ENCODE data around the gene ROR2.
"Not testable (repeated sequence)": the region's sequence is repeated elsewhere in the genome, so short reads cannot be mapped to it uniquely, and the experiment has no call there.

ROR2 gene

DNA sequence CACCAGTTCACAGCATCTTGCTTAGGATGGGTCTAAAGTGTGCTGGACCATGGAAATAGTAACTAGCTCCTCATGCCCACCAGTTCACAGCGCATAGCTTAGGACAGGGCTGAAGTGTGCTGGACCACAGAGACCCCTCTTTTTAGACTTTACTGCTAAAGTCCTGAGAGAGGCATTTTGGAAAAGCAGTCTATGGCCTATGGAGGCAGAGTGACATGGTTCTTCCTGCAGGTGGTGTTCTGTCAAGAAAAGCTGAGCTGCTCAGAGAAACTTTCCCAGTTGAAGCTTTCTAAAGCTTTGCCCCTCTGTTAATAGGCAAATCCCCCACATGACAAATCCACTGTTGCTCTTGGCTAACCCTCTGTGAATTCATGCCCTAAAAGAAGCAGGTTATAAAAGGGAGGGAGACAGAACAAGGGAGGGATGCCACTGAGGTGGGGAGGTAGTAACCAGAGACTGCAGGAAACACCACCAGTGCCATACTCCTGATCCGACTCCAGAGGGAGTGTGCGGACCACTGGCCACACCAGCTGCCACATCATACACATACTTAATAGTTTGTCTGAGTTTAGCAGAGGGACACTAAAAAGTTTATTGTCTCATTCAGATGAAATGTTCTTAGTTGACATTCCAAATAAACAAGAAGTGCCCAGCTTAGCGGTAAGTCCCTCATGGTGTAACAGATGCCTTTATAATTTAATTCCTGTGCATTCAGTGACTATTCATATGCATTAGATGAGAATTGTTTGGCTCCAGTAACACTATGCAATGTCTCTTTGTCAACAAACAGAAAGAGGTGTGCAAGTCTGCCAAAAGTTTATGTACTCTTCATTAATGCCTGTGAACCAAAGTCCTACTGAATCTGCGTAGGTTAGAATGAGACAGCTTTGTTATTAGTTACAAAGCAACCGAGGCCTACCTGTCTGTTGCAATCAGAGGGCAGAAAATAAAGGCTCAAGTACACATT, 290.2 kb downstream of the ROR2 start:
- no peak for DNase-seq

DNA sequence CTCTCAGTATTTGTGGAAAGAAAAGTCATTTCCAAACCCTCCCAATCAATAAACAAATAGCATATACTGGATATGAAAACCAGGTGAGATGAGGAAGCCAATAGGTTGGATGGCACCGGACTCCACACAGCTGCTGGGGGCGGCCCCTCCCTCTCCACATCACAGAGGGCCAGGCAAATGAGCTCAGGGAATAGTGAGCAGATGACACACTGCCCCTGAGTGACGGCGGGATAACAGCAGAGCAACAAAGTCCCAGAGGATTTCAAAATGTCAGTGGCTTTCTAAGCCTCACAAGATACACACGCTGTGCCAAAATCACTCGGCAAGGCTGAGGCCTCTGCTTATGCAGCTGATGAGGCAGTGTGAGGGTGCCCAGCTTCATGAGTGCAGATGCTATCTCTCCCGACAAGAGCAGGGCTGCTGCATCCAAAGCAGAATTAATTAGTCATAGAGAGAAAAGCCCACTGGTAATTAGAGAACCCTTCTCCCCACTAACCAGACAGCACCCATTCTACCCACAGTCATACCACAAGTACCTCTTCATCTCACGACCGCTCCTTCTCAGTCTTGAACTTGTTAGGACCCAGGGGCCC, 291.4 kb downstream of the ROR2 start:
- DNase-seq, result no peak

DNA sequence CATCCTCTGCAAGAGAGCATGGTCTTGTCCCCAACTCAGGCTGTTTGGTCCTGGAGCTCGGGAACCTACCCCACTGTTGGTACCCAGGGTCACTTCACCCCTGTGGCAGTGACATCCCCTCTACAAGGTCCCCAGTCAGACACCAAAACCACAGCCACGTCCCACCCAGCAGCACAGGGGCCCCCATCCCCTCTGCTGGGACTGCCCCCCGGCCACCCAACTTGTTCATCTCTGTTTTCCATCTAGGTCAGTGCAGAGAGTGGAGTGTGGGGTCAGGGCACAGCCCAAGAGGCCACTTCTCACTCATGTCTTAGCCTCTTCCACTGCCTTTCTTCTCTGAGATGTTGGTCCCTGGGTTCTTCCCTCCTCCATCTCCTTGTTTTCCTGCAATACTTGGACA, 292.5 kb downstream of the ROR2 start:
- DNase-seq, result no peak

DNA sequence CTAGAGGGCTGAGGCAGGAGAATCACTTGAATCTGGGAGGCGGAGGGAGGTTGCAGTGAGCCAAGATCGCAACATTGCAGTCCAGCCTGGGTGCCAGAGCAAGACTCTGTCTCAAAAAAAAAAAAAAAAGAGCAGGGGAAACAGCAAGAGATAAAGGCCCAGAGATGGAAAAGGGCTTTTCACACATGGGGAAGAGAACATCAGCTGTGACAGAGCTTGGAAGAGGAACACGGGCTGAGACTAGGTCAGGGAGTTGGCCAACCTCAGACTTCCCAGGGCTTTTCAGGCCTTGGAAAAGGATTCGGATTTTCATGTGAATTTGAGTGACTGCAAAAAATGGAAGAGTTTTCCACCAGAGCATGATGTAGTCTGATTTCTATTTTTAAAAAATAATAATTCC, 294.4 kb downstream of the ROR2 start:
- DNase-seq, result no peak

DNA sequence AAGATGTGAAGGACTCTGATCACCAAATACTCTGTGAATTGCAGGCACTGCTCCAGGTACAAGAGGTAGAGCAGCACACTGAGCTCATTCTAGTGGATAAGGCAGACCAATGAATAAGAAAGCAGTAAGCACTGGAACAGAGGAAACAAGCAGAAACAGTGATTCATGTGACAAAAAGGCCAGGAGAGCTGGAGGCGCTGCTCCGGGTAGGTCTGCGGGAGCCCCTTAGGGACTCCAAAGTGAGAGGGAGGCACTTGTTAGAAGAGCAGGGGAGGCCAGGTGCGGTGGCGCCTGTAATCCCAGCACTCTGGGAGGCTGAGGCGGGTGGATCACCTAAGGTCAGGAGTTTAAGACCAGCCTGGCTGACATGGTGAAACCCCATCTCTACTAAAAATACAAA, 294.8 kb downstream of the ROR2 start:
- no peak for DNase-seq

DNA sequence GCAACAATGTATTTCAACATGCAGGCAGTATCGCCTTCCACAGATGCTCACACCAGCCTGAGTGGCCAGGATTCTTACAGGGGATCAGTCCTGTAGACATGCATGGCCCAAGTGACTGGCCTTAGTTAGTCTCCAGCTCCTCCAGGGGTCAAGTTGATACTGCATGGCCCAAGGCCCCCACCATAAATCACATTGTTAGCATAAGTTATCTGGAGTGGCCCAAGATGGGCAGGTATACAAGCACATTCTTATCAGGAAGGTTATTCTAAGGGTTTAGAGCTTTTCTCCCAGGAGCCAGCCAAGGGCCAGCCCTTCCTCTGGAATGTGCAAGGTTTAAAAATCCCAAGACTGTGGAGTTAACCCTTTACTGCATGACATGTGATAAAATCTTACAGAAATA, 295.5 kb downstream of the ROR2 start:
- no peak for DNase-seq

DNA sequence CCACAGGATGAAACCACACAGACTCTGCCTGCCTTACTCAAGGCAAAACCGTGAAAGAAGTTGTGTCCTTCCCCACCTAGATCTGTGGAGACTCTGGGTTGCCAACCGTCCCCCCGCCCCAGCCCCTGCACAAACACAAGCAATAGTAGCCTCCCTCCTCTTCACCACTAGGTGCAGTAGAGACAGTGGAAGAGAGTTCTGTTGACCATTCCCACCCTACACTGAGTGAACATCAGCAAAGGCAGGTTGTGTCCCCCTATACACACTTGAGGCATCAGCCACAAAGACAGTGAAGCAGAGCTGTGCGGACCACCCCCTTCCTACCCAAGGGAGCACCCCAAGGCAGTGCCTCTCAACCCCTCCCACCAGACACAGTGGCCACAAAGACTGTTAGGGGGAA, 302.7 kb downstream of the ROR2 start:
- no peak for DNase-seq

DNA sequence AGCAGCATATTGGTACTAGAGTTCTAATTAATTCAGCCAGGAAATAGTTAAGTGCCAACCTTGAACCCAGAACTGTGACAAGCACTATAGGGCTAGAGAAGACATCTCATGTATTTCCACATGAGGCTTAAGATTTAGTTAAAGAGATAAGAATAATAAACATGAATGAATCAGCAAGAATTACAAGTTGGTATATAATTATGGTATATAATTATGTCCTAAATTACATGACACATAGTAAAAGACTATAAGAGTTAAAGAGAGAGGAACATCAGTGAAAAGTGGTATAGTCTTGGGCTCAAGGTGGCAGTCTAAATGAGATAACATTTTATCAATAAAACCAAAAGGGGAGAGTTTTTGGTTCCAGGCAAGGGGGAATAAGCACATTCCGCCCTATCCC, 303.3 kb downstream of the ROR2 start:
- DNase-seq, result no peak

DNA sequence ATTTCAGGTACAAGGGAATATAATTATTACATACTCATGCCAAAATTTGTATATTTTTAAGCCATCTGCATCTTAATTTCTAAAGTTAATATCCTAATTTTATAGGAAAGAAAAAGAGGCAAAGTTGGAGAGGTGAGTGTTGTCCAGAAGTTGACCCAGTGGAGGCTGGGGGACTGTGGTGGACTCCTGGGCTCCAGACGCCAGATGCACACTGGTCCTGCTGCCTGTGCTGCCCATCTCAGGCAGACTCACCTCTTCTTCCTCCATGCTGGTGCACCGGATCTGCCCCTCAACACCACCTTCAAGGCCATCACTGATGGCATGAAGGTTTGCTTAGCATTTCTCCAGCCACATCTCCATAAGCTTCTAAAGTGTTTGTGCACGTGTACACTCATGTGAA, 305.6 kb downstream of the ROR2 start:
- no peak for DNase-seq

DNA sequence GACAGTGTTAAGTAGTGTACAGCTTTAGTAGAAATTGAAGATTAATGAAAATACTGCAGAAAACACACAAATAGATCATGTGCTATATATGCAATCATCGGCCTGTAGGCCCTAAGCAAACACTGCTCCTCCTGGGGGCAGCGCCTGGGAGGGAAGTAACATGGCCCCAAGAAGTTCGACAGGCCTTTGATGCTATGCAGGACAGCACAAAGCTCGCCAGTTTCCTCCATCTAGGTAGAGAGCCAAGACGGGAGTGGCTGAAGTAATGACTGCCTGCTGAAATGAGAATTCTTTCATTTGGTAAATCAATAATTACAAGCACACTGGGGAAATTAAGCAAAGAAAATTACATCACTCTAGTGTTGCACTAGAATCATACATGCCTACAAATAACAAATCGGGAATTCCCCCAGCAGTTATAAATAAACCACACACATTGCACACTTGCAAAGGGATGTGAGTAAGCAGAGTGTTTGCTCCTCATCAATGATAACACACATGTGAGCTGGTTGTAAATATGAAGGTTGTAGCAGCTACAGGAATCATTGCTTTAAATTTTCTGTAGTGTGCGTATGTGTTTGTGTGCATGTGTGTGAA, 306.4 kb downstream of the ROR2 start:
- DNase-seq, result no peak

DNA sequence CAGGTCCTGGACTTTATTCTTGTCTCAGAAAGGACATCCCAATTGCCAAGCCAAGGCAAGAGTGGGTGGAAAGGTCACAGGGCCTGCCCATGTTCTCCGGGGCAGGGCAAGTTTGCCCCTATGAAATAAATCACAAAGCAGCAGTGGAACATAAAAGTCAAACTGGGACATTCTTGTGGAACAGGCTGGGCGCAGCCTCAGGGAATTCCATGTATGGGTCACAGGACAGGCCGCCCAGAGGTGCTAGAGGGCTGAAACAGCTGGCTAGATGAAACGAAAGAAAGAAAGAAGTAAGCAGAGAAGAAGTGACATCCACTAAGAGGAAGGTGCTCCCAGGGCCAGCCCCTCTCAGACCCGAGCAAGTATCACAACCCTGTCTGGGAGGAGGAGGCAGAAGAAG, 307.3 kb downstream of the ROR2 start:
- no peak for DNase-seq

DNA sequence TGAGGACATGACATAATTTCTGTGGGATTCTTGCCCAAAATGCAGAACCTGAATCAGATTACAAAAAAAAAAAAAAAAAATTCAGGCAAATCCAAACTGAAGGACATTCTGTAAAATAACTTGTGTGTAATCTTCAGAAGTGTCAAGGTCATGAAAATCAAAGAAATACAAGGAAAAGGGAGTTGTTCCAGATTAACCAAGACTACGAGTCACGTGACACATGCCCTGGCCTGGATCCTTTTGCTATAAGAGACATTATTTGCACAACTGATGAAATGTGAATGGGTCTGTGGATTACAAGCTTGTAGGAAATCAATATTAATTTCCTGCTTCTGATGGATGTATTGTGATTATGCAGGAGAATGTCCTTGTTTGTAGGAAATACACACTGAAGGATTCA, 309.6 kb downstream of the ROR2 start:
- DNase-seq, result no peak

DNA sequence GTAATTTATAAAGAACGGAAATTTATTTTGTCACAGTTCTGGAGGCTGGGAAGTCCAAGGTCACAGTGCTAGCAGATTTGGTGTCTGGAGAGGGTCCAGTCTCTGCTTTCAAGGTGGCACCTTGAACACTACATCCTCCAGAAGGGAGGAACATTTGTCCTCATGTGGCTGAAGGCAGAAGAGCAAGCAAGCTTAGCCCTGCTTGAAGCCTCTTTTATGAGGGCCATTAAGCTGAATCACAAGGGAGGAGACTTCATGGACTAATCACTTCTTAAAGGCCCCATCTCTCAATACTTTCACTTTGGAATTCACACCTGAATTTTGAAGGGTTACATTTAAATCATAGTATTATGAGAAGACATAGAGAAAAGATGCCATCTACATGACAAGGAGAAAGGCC, 311.0 kb downstream of the ROR2 start:
- DNase-seq, result no peak

DNA sequence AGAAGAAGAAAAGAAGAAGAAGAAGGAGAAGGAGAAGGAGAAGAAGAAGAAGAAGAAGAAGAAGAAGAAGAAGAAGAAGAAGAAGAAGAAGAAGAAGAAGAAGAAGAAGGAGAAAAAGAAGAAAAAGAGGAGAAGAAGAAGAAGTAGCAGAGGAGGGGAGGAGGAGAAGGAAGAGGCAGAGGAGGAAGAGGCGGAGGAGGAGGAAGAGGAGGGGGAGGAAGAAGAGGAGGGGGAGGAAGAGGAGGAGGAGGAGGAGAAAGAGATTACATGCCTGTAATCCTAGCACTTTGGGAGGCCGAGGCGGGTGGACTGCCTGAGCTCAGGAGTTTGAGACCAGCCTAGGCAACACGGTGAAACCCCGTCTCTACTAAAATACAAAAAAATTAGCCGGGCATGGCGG, 315.2 kb downstream of the ROR2 start:
- not testable (repeated sequence) for DNase-seq

DNA sequence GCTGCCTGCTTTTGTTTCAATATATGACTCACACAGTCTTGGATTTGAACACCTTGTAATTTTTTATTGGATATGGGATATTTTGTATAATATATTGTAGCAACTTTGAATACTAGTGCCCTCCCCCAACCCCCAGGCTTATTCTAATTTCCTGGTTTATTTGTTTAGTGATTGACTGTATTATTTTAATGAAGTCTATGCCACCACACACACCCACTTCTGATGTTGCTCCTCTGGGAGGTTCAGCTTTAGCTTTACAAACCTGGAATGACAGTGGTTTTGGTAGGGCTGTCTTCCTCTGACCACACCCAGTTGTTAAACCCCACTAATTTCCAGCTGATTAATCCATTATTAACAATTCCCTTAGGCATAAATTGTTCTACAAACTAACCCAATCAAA, 320.3 kb downstream of the ROR2 start:
- DNase-seq, result no peak

DNA sequence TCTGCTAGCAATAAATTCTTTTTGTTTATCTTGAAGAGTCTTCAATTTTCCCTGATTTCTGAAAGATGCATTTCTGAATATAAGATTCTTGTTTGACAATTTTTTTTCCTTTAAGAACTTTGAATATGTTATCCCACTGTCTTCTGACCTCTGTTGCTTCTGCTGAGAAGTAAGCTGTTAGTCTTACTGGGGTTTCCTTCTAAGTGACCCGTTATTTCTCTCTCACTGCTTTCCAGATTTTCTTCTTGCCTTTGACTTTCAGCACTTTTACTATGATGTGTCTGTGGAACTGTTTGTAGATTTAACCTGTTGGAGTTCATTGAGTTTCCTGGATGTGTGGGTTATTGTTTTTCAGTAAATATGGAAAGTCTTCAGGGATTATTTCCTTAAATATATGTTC, 321.1 kb downstream of the ROR2 start:
- no peak for DNase-seq

DNA sequence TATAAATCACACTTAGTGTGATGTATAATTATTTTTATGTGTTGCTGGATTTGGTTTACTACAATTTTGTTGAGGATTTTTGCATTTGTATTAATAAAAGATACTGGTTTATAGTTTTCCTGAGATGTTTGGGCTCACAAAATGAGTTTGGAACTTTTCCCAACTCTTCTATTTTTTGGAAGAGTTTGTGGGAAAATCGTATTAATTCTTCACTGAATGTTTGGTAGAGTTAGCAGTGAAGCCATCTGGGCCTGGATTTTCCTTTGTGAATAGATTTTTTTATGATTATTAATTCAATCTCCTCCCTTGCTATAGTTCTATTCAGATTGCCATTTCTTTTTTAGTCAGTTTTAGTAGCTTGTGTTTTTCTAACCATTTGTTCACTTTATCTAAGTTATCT, 324.7 kb downstream of the ROR2 start:
- DNase-seq, result no peak

DNA sequence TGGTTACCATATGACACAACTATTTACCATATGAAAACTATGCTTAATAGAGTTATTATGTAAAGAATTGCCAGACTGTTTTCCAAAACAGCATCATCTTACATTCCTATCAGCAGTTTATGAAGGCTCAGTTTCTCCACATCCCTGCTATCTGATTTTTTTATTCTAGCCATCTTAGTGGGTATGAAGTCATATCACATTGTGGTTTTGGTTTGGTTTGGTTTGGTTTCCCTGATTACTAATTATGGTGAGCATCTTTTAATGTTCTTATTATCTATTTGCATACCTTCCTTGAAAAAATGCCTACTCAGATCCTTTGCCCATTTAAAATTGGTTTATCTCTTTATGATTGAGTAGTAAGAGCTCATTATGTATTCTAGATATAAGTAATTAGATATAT, 327.0 kb downstream of the ROR2 start:
- no peak for DNase-seq

DNA sequence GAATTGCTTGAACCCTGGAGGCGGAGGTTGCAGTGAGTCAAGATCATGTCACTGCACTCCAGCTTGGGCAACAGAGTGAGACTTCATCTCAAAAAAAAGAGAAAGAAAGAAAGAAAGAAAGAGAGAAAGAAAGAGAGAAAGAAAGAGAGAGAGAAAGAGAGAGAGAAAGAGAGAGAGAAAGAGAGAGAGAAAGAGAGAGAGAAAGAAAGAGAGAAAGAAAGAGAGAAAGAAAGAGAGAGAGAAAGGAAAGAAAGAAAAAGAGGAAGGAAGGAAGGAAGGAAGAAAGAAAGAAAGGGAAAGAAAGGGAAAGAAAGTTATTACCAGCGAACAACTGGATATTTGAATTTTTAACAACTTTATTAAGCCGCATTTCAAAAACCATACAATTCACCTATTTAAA, 327.9 kb downstream of the ROR2 start:
- not testable (repeated sequence) for DNase-seq

DNA sequence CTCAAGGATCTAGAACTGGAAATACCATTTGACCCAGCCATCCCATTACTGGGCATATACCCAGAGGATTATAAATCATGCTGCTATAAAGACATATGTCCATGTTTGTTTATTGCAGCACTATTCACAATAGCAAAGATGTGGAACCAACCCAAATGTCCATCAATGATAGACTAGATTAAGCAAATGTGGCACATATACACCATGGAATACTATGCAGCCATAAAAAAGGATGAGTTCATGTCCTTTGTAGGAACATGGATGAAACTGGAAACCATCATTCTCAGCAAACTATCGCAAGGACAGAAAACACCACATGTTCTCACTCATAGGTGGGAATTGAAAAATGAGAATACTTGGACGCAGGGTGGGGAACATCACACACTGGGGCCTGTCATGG, 336.0 kb downstream of the ROR2 start:
- not testable (repeated sequence) for DNase-seq

DNA sequence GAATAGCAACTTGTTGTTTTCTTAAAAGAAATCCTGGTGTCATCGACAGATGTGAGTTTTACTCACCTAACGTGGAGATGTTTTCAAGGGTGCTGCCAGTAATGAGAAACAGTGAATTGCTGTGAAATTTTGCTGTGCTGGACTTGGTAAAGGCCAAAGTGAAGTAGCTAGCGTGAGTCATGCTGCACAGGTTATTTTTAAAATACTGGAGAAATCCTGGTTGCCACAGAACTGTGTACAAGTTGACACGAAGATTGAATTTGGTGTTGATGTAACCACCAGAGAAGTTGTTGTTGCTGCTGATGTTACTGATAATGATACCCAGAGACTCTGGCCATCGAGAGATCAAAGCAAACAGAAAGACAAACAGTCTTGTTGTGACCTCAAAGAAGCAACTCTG, 338.4 kb downstream of the ROR2 start:
- DNase-seq, result no peak

DNA sequence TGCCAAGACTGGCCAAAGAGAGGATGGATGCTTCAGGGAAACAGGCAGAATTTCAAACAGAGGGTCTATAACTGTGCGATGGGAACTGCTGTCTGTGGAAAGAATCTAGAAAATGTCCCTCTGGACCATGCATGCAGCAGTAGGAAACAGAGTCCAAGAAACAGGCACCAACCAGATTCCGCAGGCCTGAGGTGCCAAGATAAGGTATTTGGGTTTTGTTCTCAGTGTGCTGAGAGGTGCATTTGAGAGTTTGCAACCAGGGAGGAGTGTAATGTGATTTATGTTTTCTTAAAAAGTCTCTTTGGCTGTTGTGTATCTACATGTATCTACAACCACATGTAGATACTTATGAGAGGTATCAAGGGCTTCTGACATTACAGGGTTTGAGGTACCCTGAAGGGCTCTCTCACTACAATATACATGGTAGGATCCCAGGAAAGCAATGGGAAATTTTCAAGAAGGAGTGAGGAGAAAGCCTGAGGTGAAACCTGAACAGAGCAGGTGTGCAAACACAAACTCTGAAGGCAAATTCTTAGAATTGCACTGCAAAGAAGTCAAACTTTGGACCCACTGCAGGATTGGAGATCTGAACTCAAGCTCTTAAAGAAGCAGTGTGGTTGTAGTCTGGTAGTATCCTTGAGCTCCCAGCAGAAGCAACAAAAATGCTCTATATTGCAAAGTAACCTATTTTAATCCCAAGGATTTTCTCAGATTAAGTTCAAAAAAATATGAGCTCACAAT, 343.6 kb downstream of the ROR2 start:
- no peak for DNase-seq

DNA sequence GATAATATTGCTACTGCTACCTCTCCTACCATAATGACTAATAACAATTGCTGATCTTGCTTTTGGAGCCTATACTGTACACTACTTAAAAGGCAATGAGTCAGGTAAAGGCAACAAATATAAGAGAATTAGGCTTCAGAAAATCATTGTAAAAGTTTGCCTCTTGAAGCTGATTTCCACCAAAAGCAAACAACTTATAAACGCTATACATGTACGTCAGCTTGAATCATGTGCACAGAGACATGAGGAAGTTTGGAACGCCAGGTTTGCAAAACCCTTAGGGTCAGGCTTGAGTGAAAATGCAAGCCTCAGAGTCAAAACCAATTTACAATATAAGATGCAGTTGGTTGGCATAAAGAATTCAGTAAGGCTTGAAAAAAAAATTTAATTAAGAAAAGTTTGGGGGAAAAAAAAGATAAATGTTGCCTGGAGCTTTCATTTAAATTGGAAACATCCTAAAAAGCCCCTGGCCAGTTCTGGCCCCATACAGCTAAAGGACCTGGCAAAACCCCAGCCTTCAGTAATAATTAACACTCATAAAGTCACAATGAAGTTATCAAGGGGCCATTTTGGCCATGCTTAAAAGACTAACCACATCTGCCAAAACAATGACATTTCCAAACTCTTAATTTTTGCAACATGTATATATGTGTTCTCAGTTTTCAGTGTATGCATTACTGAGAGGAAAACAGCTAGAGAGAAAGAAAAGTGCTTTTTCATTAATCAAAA, 345.4 kb downstream of the ROR2 start:
- DNase-seq, result no peak

Measured in NCI-H146 (cell line).